Suprapubic skin (tissue), 4 donors: ENCODE results near the gene COMMD1.

Experiments
- CTCF ChIP-seq, 2 donors: fragments of 200-600 bp in 1 of 2; fragments of 450-650 bp in 1 of 2; sonication (generic) in 1 of 2; IDR thresholded peaks; one replicate each; pipeline ENCODE4 v1.5.1; 2016 to 2019; ENCODE audit warnings: antibody characterized with exemption in 2 of 2, mild to moderate bottlenecking in 1 of 2, moderate library complexity in 1 of 2
- POLR2A ChIP-seq, 2 donors: fragments of 450-650 bp; IDR thresholded peaks; one replicate each; pipeline ENCODE4 v1.6.1; 2017; ENCODE audit warnings: antibody characterized with exemption in 2 of 2, mild to moderate bottlenecking in 2 of 2, moderate library complexity in 2 of 2
- POLR2AphosphoS5 ChIP-seq, 3 donors: sonication (generic); formaldehyde crosslinking; IDR thresholded peaks; one replicate each; pipeline ENCODE4 v1.6.1; 2017; ENCODE audit warnings: antibody characterized with exemption in 3 of 3

GRCh38 chr2:61937098-61937497 lies 31.6 kb downstream of the COMMD1 start:
- no peak for TF ChIP-seq POLR2AphosphoS5 (IDR thresholded peaks at IDR 0.05)
- no peak for TF ChIP-seq CTCF (IDR thresholded peaks at IDR 0.05)
- TF ChIP-seq POLR2A (IDR thresholded peaks at IDR 0.05): no peak
